ENCODE results near the gene CORO7. TPM values are rescaled to one million over a fixed set of nuclear protein-coding genes. Genes with fewer than 3 reads are reported as not detected.
A peak's percentile ranks its signal among the peaks of the same experiment; 100 is the strongest.

CORO7 gene
- total and polyA plus RNA-seq, 9 of the 15 experiments (the other 6 are each of a cell fraction or from before 2014, with no cell fraction given), result 0.45 to 77.2 (median 18.7) TPM

DNA sequence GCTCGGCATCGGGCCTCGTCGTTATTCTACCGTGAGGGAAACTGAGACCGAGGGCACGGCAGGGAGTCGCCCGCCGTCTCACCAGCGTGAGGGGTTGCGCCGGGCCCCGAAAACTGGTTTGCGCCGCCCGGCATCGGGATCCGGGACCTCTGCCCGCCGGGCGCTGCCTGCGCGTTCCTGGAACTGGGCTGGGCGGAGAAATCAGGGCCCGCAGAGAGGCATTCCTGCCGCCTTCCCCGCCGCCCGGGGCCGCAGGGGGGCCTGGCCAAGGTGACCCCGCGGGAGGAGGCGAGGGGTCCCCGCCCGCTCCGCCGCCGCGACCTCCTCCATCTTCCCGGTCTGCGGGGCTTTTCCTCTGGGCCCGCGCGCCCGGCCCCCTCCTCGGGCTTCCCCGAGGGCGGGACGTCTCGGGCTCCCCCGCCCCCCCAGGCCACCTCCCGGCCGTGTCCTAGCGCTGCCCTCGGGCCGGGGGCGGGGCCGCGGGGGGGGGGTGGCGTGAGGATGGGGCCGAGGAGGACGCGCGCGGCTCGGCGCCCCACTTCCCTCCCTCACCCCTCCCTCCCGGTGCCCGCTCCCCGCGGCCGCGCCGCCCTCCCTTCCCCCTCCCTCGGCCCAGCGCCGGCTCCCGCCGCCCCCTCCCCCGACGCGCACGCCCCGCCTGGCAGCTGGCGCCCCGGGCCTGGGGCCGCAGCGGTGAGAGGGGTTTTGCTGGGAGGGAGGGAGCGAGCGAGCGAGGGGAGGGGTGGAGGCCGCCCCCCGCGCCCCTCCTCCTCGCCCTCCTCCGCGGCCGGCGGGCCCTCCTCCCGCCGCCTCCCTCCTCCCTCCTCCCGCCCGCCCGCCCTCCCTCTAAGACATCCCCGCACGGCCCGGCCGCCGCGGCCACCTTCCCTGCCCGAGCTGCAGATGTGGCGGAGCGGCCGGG is 100.9 kb downstream of the CORO7 start, which contains the start of gene GLIS2 (continued):
- TF ChIP-seq MCM2 (IDR thresholded peaks at IDR 0.05; ENCODE audit: low read depth) (no peak), ATF1 (CRISPR knock-in tag; IDR thresholded peaks at IDR 0.05) (no peak), ATF1 (tag; IDR thresholded peaks at IDR 0.05) (no peak), ZNF639 (CRISPR knock-in tag; conservative IDR thresholded peaks at IDR 0.05 in 1 of 2, IDR thresholded peaks at IDR 0.05 in 1 of 2) (no peak), SIX5 (IDR thresholded peaks at IDR 0.05; ENCODE audit: borderline replicate concordance in 1 of 2, insufficient read depth in 1 of 2, low read depth in 1 of 2, low read length in 2 of 2) (no peak), CHD1 (IDR thresholded peaks at IDR 0.05; ENCODE audit: low read length) (no peak), BDP1 (IDR thresholded peaks at IDR 0.05; ENCODE audit: insufficient read depth, insufficient read length) (no peak), ZNF778 (CRISPR knock-in tag; IDR thresholded peaks at IDR 0.05) (no peak), ZBTB34 (CRISPR knock-in tag; IDR thresholded peaks at IDR 0.05) (no peak), RFX5 (IDR thresholded peaks at IDR 0.05; ENCODE audit: low read depth, low read length) (no peak), NFE2L1 (tag; IDR thresholded peaks at IDR 0.05; ENCODE audit: borderline replicate concordance, low read depth) (no peak), ZNF41 (CRISPR knock-in tag; conservative IDR thresholded peaks at IDR 0.05) (no peak), ARID1B (IDR thresholded peaks at IDR 0.05) (no peak), TCF3 (CRISPR knock-in tag; IDR thresholded peaks at IDR 0.05) (no peak), TEAD2 (tag; IDR thresholded peaks at IDR 0.05) (no peak), CXXC5 (CRISPR knock-in tag; IDR thresholded peaks at IDR 0.05) (peak; percentile 58), HMG20A (CRISPR knock-in tag; conservative IDR thresholded peaks at IDR 0.05) (no peak), SMAD3 (CRISPR knock-in tag; conservative IDR thresholded peaks at IDR 0.05) (no peak), CSDE1 (IDR thresholded peaks at IDR 0.05) (no peak)
- TF ChIP-seq, protein P1, sequence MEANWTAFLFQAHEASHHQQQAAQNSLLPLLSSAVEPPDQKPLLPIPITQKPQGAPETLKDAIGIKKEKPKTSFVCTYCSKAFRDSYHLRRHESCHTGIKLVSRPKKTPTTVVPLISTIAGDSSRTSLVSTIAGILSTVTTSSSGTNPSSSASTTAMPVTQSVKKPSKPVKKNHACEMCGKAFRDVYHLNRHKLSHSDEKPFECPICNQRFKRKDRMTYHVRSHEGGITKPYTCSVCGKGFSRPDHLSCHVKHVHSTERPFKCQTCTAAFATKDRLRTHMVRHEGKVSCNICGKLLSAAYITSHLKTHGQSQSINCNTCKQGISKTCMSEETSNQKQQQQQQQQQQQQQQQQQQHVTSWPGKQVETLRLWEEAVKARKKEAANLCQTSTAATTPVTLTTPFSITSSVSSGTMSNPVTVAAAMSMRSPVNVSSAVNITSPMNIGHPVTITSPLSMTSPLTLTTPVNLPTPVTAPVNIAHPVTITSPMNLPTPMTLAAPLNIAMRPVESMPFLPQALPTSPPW (CRISPR knock-in tag; IDR thresholded peaks at IDR 0.05), result peak; percentile 97
- TF ChIP-seq, protein P2, sequence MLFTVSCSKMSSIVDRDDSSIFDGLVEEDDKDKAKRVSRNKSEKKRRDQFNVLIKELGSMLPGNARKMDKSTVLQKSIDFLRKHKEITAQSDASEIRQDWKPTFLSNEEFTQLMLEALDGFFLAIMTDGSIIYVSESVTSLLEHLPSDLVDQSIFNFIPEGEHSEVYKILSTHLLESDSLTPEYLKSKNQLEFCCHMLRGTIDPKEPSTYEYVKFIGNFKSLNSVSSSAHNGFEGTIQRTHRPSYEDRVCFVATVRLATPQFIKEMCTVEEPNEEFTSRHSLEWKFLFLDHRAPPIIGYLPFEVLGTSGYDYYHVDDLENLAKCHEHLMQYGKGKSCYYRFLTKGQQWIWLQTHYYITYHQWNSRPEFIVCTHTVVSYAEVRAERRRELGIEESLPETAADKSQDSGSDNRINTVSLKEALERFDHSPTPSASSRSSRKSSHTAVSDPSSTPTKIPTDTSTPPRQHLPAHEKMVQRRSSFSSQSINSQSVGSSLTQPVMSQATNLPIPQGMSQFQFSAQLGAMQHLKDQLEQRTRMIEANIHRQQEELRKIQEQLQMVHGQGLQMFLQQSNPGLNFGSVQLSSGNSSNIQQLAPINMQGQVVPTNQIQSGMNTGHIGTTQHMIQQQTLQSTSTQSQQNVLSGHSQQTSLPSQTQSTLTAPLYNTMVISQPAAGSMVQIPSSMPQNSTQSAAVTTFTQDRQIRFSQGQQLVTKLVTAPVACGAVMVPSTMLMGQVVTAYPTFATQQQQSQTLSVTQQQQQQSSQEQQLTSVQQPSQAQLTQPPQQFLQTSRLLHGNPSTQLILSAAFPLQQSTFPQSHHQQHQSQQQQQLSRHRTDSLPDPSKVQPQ (CRISPR knock-in tag; IDR thresholded peaks at IDR 0.05; ENCODE audit: borderline replicate concordance), result no peak

Measured in K562 (cell line).